Activated naive CD8-positive, alpha-beta T cell treated with anti-CD3 and anti-CD28 coated beads, Interleukin-2, amount 50 U/mL, for 24 hours (primary cell): ENCODE results near the gene RAD51B.

Experiments used
- ATAC-seq: fragments of 150-1000 bp; cut with Tn5 transposase; one replicate; pipeline ENCODE4 v1.10.0; 2021
- DNase-seq: peaks from one replicate; pipeline ENCODE4 v3.0.0; 2021
- H3K27ac Mint-ChIP-seq: one replicate; pipeline ENCODE4 v1.8.0; 2021; ENCODE audit warnings: mild to moderate bottlenecking, mixed read lengths
- H3K27me3 Mint-ChIP-seq: one replicate; pipeline ENCODE4 v1.8.0; 2021; ENCODE audit warnings: mixed read lengths
- H3K36me3 Mint-ChIP-seq: one replicate; pipeline ENCODE4 v1.8.0; 2021; ENCODE audit warnings: low read depth, mixed read lengths
- H3K4me1 Mint-ChIP-seq: one replicate; pipeline ENCODE4 v1.8.0; 2021; ENCODE audit warnings: mixed read lengths
- H3K4me3 Mint-ChIP-seq: one replicate; pipeline ENCODE4 v1.8.0; 2021; ENCODE audit warnings: mild to moderate bottlenecking, moderate library complexity, mixed read lengths
- H3K9me3 Mint-ChIP-seq: one replicate; pipeline ENCODE4 v1.8.0; 2021; ENCODE audit warnings: mixed read lengths

Gene RAD51B

DNA sequence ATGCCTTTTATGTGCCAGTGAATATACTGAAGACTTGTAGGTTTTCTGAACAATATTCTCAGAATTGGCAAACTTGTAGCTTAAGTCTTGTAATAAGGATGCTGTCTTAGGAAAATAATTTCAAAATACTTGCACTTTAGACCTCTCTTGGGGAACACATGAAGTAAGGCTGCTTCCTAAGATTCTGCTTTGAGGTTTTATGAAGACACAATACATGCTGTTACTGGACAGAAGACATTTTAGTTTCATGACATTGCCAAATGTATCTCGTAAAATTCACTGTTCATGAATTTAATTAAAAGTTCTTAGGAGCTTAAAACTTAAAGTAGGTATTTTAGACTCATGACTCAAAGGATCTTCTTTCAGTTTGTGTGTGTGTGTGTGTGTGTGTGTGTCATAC lies 80.7 kb downstream of the RAD51B start:
- DNase-seq (no peak), ATAC-seq (no peak)
- peaks cover 4% of the 10 kb centered on the region for H3K4me1 Mint-ChIP-seq
- H3K9me3 Mint-ChIP-seq: peaks cover 12% of the 10 kb centered on the region
- peaks cover 8% of the 10 kb centered on the region for H3K36me3 Mint-ChIP-seq
- no peaks in the 10 kb centered on the region for H3K27me3 Mint-ChIP-seq
- H3K27ac Mint-ChIP-seq: no peak overlapping the region
- H3K4me3 Mint-ChIP-seq: no peak overlapping the region

DNA sequence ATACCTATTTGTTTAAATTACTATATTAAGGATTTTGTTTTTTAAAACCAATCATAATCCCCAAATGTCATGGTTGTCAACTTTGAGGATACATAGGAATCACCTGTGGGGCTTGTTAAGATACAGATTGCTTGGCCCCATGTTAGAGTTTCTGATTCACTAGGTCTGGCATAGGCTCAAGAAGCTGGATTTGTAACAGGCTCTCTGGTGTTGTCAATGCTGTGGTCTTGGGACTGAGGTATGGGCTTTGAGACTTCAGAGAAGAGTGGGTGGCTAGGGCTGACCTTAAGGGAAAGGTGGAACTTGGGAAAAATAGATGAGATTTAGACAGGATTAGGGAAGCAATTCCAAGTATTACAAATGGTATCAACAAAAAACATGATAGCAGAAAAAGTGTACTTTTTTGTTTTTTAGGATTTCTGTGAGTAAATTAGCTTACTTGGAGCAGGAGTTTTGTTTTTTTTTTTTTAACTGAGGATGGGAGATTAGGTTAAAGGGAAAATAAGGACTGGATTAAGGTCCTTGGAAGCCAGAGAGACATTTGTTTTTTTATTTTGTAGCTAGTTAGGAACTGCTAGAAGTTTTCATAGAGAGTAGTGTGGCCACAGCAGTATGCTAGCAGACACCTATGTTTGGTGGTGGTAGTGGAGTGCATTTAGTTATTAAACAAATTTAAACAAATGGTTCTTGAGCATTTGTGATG lies 88.6 kb downstream of the RAD51B start:
- no peak for ATAC-seq
- Mint-ChIP-seq H3K9me3 (peaks cover 5% of the 10 kb centered on the region), H3K36me3 (peaks cover 2% of the 10 kb centered on the region), H3K4me3 (no peak overlapping the region), H3K27me3 (no peaks in the 10 kb centered on the region), H3K4me1 (no peaks in the 10 kb centered on the region), H3K27ac (no peak overlapping the region)
- DNase-seq: no peak

DNA sequence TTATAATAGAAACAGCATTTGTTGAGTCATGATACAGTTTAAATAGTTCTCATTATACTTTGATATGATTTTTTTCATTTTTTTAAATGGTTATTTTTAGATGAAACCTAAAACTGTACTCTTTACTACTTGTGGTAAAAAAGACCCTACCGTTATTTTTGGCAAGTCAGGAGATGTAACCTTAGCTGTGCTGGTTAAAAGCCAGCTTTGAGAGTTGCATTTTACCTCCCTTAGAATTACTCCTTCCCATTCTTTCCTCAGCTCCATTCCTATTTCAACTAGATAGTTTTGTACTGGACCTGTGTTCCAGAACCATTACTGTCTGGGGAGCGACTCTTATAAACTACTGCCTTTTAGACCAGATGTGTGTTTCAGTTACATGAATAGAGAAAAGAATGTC lies 92.0 kb downstream of the RAD51B start:
- Mint-ChIP-seq H3K4me3 (no peak overlapping the region), H3K4me1 (no peaks in the 10 kb centered on the region), H3K36me3 (no peaks in the 10 kb centered on the region), H3K9me3 (no peaks in the 10 kb centered on the region), H3K27ac (no peak overlapping the region), H3K27me3 (no peaks in the 10 kb centered on the region)
- DNase-seq: no peak
- no peak for ATAC-seq

DNA sequence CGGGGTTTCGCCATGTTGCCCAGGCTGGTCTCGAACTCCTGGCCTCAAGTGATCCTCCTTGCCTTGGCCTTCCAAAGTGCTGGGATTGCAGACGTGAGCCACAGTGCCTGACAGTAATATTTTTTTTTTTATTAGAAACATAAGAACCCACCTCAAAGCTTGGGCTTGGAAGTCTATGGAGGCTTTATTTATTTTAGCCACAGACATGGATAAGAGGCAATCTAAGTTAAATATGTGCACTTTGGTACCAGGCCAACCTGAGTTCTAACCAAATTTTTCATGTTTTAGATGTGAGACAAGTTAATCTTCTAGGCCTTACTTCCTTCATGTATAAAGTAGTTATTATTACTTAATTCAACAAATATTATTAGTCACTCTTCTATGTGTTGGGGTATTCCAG lies 96.9 kb downstream of the RAD51B start:
- DNase-seq: no peak
- no peaks in the 10 kb centered on the region for H3K27me3 Mint-ChIP-seq
- H3K4me1 Mint-ChIP-seq: no peaks in the 10 kb centered on the region
- H3K27ac Mint-ChIP-seq: no peak overlapping the region
- no peaks in the 10 kb centered on the region for H3K36me3 Mint-ChIP-seq
- no peak overlapping the region for H3K4me3 Mint-ChIP-seq
- no peaks in the 10 kb centered on the region for H3K9me3 Mint-ChIP-seq
- no peak for ATAC-seq

DNA sequence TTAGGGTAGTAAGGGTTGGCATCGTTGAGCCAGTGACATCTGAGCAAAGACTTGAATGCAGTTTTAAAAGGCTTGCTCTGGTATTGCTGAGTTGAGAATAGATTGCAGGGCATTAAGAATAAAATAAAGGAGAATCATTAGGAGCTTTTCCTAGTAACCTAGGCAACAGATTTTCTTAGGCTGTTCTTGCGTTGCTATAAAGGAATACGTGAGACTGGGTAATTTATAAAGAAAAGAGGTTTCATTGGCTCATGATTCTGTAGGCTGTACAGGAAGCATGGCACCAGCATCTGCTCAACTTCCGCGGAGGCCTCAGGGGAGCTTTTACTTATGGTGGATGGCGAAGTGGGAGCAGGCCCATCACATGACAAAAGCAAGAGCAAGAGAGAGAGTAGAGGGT lies 97.4 kb downstream of the RAD51B start:
- no peaks in the 10 kb centered on the region for H3K27me3 Mint-ChIP-seq
- no peak overlapping the region for H3K27ac Mint-ChIP-seq
- no peaks in the 10 kb centered on the region for H3K36me3 Mint-ChIP-seq
- no peaks in the 10 kb centered on the region for H3K4me1 Mint-ChIP-seq
- H3K9me3 Mint-ChIP-seq: no peaks in the 10 kb centered on the region
- ATAC-seq: no peak
- H3K4me3 Mint-ChIP-seq: no peak overlapping the region
- no peak for DNase-seq

DNA sequence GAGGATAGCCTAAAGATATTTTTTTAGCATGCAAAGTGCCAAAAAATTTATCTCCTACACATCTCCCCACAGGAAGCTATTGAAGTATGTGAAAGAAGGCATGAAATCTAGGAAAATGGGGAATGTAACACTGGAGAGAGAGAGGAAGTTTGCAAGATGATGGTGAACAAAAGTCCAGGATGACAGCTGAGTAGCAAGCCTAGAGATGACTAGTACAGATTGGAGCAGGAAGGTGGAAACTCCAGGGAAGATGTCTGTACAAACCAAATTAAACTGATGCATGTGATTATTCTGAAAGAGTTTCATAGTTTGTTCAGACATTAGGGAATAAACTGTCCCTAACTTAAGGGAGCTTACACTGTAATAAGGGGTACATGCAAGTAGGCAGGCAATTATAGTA lies 99.3 kb downstream of the RAD51B start:
- no peak for DNase-seq
- no peaks in the 10 kb centered on the region for H3K27me3 Mint-ChIP-seq
- no peak overlapping the region for H3K27ac Mint-ChIP-seq
- no peak for ATAC-seq
- no peaks in the 10 kb centered on the region for H3K9me3 Mint-ChIP-seq
- peaks cover 3% of the 10 kb centered on the region for H3K36me3 Mint-ChIP-seq
- no peak overlapping the region for H3K4me3 Mint-ChIP-seq
- no peaks in the 10 kb centered on the region for H3K4me1 Mint-ChIP-seq

DNA sequence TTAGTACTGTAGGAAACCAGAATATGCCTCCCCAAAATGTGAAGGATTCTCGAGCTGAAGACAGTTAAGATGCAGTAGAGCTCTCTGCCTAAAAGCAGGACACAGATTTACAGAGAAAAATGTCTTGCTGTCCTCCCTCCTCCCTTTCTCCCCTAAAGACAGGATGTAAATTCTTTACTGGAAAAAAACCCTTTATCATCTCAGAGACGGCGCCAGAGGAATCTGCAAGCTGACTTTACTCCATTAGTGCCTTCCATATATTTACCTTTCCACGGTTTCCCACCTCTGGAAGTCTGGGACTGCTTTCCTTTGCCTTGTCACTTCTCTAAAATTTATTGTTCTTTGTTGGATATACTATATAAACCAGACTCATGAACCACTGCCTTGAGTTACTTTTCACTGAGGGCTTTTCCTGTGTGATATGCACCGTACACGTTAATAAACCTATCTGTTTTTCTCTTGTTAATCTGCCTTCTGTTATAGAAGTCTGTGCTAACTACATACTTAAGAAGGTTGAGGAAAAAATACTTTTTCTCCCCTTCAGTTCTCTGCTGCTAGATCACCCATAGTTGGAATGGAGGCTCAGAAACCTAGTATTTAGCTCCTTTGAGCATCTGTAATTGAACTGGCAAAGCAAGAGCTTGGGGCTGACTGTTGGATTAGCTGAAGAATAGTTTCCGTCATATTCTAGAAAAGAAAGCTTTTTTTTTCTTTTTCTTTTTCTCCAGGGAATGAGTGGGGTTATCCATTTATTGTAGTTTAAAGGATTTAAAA lies 99.9 kb downstream of the RAD51B start:
- no peaks in the 10 kb centered on the region for H3K27me3 Mint-ChIP-seq
- no peak overlapping the region for H3K27ac Mint-ChIP-seq
- DNase-seq (no peak), ATAC-seq (no peak)
- no peaks in the 10 kb centered on the region for H3K4me1 Mint-ChIP-seq
- no peaks in the 10 kb centered on the region for H3K9me3 Mint-ChIP-seq
- H3K4me3 Mint-ChIP-seq: no peak overlapping the region
- peaks cover 3% of the 10 kb centered on the region for H3K36me3 Mint-ChIP-seq

DNA sequence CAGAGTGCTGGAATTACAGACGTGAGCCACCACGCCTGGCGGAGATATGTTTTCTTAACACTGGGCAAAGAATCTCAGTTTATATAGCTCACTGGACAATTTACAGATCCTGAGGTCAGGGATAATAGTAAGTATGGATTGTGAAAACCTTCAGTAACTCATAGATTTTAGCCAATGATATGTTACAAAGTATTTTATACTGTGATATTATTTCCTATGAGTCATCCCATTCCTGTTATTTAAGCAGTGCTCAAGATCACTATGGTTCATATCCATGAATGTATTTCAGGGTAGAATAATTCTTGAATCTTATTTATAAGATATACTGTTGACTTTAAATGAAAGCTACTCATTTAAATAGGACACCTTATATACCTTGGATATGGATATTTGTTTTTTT lies 107.2 kb downstream of the RAD51B start:
- peaks cover 24% of the 10 kb centered on the region for H3K36me3 Mint-ChIP-seq
- H3K27me3 Mint-ChIP-seq: no peaks in the 10 kb centered on the region
- no peak overlapping the region for H3K4me3 Mint-ChIP-seq
- DNase-seq (no peak), ATAC-seq (no peak)
- no peak overlapping the region for H3K27ac Mint-ChIP-seq
- H3K9me3 Mint-ChIP-seq: peaks cover 45% of the 10 kb centered on the region
- H3K4me1 Mint-ChIP-seq: no peaks in the 10 kb centered on the region

DNA sequence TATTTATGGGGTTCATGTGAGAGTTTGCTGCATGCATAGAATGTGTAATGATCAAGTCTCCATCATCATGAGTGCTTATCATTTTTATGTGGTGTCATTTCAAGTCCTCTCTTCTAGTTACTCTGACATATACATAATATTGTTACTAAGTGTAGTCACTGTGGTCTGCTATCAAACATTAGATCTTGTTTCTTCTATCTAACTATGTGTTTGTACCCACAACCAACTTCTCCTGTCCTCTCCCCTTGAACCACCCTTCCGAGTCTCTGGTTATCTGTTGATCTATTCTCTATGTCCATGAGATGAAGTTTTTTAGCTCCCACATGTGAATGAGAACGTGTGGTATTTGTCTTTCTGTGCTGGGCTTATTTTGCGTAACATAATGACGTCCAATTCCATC lies 107.7 kb downstream of the RAD51B start:
- DNase-seq (no peak), ATAC-seq (no peak)
- Mint-ChIP-seq H3K4me3 (no peak overlapping the region), H3K27ac (no peak overlapping the region), H3K4me1 (no peaks in the 10 kb centered on the region), H3K9me3 (peaks cover 45% of the 10 kb centered on the region), H3K27me3 (no peaks in the 10 kb centered on the region), H3K36me3 (peaks cover 28% of the 10 kb centered on the region)

DNA sequence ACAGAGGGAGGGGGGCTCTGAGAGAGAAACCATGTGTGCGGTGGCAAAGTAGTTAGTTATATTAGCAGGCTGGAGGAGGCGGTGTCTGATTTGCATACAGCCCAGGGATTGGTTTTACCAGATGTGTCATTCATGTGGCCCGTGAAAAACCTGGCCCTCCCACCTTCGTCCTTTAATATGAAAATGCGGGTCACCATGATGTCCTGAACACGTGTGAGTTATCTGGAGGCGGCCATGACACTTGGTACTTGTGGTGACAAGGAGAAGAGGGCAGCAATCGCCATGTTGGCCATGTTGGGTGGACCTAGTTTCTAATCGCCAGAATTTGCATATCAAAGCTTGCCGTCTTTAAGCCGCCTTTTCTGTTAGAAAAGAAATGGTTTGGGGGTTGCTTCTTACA lies 108.8 kb downstream of the RAD51B start:
- ATAC-seq: no peak

DNA sequence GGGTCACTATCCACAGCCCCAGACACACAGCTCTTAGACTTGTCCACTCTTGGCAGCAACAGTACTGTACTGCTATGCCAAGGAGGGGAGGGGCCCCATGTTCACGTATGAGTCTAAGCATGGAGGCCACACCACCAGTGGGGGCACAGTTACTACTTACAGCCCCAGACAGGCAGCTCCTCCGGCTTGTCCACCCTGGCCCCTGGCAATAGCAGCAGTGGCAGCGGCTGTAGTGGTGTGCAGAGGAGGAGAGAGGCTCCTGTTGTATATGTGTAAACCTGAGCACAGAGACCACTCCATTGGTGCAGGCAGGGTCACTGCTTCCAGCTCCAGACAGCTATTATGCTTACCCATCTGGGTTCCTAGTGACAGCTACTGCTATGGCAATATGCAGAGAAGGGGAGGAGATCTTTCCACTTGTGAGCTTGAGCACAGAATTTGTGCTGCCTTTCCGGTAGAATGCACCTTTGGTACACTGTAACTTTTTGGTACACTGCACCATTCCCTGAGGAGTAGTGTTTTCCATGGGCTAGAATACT lies 113.2 kb downstream of the RAD51B start:
- H3K27me3 Mint-ChIP-seq: no peaks in the 10 kb centered on the region
- H3K27ac Mint-ChIP-seq: no peak overlapping the region
- peaks cover 3% of the 10 kb centered on the region for H3K4me1 Mint-ChIP-seq
- ATAC-seq (no peak), DNase-seq (no peak)
- H3K36me3 Mint-ChIP-seq: peaks cover 9% of the 10 kb centered on the region
- no peak overlapping the region for H3K4me3 Mint-ChIP-seq
- peaks cover 29% of the 10 kb centered on the region for H3K9me3 Mint-ChIP-seq

More for the DNA sequence above, 108.8 kb downstream of the RAD51B start:
- Mint-ChIP-seq H3K9me3 (peaks cover 45% of the 10 kb centered on the region), H3K4me3 (no peak overlapping the region), H3K27me3 (no peaks in the 10 kb centered on the region), H3K4me1 (no peaks in the 10 kb centered on the region), H3K36me3 (peaks cover 28% of the 10 kb centered on the region), H3K27ac (no peak overlapping the region)
- no peak for DNase-seq

DNA sequence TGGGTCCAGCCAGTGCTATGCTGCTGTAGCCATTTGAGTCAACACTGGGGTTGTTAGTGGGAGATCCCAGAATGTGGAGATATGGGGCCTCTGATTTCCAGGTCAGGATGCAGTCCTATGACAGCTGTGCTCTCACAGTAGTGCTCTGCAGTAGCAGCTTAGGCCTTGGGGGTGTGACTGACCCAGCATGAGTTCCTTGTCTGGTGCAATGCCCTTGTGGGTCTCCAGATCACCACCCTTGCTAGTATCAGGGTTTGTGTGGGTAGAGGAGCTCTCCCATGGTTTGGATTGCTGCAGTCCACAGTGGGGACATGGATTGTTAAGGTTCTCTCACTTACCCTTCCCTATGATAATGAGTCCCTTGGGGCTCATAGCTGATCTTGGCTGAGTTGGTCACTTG lies 113.7 kb downstream of the RAD51B start:
- Mint-ChIP-seq H3K4me1 (peaks cover 3% of the 10 kb centered on the region), H3K4me3 (no peak overlapping the region), H3K36me3 (peaks cover 6% of the 10 kb centered on the region), H3K27ac (no peak overlapping the region), H3K27me3 (no peaks in the 10 kb centered on the region), H3K9me3 (peaks cover 24% of the 10 kb centered on the region)
- DNase-seq (no peak), ATAC-seq (no peak)

DNA sequence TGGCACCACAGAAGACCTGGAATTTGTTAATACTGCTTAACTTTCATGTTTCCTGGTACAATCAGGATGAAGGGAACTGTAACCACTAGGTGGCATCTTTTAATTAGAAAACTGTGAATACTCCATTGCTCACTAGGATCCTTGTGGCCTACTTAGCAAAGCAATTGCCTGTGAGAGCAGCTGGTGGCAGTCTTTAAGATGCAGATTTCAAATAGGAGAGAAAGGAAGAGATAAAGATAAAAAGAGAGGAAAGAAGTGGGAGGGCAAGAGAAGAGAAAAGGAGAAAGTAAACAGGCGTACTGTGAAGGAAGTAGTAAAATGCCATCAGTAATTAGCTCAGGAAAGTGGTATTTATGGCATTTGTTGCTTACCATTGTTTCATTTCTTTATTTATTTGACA lies 114.5 kb downstream of the RAD51B start:
- Mint-ChIP-seq H3K4me3 (no peak overlapping the region), H3K27ac (no peak overlapping the region), H3K4me1 (peaks cover 3% of the 10 kb centered on the region), H3K9me3 (peaks cover 18% of the 10 kb centered on the region), H3K36me3 (peaks cover 6% of the 10 kb centered on the region), H3K27me3 (no peaks in the 10 kb centered on the region)
- DNase-seq (no peak), ATAC-seq (peak; percentile 61)

DNA sequence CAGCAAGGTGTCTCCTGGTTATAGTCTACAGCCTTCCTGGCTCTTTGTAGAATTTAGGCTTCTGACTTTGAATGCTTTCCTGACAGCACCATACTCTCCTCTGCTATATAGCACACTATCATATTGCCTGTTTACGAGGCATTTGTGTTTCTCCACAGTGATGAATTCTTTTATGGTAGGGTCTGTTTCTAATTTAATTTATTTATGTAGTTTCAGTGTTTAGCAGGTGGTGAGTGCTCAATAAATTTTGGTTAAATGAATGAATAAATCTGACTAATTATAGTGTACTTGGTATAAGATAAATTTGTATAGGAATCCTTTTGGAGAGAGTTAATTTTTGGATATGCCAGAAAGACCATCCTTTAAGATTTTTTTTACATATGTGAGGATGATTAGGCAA lies 115.3 kb downstream of the RAD51B start:
- Mint-ChIP-seq H3K36me3 (peaks cover 6% of the 10 kb centered on the region), H3K4me1 (peaks cover 3% of the 10 kb centered on the region), H3K27ac (no peak overlapping the region), H3K9me3 (peaks cover 11% of the 10 kb centered on the region), H3K4me3 (no peak overlapping the region), H3K27me3 (no peaks in the 10 kb centered on the region)
- DNase-seq (no peak), ATAC-seq (no peak)

DNA sequence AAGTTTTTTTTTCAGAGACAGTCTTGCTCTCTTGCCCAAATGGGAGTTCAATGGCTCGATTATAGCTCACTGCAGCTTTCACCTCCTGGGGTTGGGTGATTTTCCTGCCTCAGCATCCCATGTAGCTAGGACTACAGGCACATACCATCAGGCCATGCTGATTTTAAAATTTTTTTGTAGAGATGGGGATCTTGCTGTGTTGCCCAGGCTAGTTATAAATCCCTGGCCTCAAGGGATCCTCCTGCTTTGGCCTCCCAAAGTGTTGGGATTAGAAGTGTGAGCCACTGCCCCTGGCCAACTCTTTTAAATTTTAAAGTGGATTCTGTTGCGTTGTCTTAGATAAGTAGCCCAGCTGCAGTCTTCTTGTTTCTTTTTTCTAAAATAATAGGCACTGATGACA lies 115.8 kb downstream of the RAD51B start:
- peaks cover 6% of the 10 kb centered on the region for H3K36me3 Mint-ChIP-seq
- no peak overlapping the region for H3K27ac Mint-ChIP-seq
- no peak for DNase-seq
- peaks cover 6% of the 10 kb centered on the region for H3K9me3 Mint-ChIP-seq
- no peaks in the 10 kb centered on the region for H3K27me3 Mint-ChIP-seq
- ATAC-seq: no peak
- no peak overlapping the region for H3K4me3 Mint-ChIP-seq
- H3K4me1 Mint-ChIP-seq: peaks cover 3% of the 10 kb centered on the region
